ENCODE data around the gene FUT7.
"Not testable (repeated sequence)": the region's sequence is repeated elsewhere in the genome, so short reads cannot be mapped to it uniquely, and the experiment has no call there.

The FUT7 gene

DNA sequence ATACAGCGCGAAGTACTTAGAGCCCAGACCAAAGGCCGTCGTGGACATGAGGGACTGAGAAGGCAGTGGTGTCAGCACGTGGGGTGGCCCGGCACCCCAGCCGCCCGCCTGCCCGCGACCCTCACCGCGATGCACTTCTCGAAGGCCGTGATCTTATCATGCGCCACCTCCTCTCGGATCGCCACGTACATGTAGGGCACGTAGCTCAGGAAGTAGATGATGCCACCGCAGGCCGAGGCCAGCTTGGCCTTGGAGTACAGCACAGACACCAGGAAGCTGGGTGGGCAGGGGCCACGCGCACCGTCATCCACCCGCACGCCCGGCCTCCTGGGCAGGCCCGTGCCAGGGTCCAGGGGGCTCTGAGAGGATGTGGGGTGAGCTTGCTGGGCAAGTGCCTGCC is 14.8 kb downstream of the FUT7 start:
- no peak for DNase-seq

- no peak for DNase-seq
Measured at GRCh38 chr9:137016436-137016835, 15.5 kb downstream of the FUT7 start.

- DNase-seq = no peak
Measured at GRCh38 chr9:137015976-137016375, 15.9 kb downstream of the FUT7 start.

GRCh38 chr9:137015540-137015930 is 16.4 kb downstream of the FUT7 start:
- no peak for DNase-seq

- DNase-seq = no peak
Measured at GRCh38 chr9:137014776-137015539, 16.9 kb downstream of the FUT7 start.

- no peak for DNase-seq
Measured at GRCh38 chr9:137014166-137014565, 17.7 kb downstream of the FUT7 start.

DNA sequence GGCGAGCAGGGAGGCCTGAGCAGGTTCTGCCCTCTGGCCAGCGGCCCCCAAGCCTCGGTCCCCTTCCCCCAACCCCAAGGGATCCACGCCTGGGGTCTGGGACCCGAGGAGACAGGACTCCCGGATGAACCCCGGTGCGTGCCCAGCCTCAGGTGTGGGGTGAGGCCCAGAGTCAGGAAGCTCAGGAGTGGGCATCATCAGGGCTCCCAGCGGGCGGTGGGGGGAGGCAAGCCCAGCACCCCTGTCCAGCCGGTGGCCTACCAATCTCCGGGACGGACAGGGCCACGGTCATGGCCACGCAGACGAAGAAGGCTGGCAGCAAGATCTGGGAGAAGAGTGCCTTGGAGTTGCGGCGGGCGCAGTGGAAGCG is 18.3 kb downstream of the FUT7 start:
- no peak for DNase-seq

DNA sequence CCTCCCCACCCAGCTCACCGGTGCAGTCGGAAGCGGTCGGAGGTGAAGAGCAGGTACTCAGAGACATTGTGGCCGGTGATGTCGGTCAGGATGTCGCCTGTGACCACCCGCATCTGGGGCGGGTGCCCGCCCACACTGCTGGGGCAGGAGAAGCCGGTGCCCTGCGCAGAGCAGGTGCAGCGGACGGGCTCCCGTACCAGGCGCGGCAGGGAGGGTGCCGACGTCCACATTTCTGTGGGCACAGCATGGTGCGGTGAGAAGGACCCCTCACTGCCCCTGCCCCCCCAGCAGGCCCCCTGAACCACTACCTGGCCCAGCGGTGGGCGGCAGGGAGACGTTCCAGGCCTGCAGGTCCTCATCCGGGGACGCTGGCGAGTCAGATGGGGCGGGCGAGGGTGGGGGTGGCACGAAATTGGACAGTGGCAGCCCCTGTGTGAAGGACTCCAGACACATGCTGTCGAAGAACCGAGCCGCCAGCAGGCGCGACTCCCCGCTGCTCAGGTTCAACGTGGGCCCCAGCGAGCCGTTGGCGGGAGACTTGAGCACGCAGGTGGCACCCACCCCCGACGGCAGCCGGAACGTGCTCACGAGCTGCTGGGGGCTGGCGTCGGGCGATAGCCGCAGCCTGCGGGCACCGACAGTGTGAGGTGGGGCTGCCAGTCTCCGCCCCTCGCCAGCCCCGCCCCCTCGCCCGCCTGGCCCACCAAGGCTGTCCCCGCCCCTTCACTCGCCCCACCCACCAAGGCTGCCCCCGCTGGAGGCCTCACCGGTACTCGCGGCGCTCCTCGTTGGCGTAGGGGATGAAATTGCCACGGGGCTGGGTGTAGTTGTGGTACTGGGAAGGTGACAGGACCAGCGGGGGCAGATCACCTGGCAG is 19.0 kb downstream of the FUT7 start:
- DNase-seq = no peak

DNA sequence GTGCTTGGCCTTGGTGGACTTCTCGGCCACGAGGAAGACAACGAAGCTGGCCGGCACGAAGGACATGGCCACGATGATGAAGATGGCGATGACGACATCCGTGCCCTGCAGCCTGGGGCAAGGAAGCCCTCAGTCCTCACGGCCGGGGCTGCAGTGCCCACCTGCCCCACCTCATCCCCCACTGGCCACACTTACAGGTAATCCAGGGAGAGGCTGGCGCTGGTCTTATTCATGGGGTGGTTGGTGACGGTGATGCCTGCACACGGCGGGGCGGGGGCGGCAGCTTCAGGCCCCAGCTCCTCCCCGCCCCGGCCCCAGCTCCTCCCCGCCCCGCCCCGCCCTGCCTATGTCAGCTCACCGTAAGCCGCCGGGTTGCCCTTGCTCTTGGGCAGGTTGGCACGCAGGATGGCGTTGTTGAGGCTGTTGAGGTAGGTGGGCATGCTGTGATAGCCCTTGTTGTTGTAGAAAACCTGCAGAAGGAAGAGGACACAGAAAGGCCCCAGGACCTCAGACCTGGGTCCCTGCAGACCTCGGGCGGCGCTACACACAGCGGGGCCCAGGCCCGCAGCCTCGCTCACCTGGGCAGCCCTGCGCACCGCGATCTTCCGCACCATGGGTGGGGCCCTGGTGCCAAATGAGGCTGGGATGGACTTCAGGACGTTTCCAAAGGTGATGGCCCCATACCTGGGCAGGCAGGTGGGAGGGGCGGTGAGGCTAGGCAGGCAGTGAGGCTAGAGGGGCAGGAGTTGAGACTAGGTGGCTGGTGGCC is 19.8 kb downstream of the FUT7 start:
- DNase-seq = no peak

DNA sequence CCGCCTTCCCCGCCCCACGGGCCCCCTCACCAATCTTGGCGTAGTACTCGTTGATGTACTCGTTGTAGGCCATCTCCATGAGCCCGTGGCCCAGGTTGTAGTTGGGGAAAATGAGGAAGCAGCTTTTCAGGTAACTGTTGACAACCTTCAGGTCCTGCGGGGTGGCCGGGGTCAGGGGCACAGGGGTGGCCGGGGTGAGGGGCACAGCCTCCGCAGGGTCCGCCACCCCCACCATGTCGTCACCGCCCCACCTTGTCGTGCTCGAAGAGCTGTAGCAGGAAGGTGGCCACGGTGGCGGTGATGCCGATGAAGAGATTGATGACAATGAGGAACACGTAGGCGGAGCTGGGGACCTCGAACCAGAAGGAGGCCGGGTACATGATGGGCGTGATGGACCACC is 20.7 kb downstream of the FUT7 start:
- no peak for DNase-seq

GRCh38 chr9:137009938-137010732 is 21.8 kb downstream of the FUT7 start:
- no peak for DNase-seq

DNA sequence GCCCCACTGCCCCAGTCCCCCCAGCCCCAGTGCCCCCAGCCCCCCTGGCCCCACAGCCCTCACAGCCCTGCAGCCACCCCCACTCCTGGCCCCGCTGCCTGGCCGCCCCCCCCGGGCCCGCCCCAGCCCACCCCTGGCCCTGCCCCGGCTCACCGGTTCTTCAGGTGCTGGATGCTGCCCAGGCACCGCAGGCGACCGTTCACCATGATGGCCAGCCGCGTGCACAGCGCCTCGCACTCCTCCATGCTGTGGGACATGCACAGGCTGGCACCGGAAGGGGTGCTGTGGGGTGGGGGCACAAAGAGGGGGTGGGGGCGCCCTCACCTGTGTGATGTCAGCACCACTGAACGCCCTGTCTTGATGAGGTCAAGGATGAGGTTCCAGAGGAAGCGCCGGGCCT is 22.7 kb downstream of the FUT7 start:
- no peak for DNase-seq

DNA sequence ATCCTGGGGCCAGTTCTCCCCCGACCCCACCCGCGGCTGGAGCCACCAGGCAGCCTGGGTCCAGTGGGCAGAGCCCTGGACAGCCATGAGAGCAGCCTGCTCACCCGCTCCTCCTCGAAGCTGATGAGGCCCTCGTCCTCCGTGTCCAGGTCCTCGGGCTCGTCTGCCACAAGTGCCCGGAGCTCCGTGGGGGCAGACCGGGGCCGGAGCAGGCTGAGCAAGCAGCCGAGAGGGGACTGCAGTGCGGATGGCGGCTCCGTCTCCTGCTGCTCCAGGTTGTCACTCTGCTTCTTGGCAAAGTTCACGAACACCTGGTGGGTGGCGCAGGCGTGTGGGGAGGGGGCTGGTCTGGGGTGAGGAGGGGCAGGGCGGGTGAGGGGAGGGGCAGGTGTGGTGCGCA is 23.6 kb downstream of the FUT7 start:
- no peak for DNase-seq

DNA sequence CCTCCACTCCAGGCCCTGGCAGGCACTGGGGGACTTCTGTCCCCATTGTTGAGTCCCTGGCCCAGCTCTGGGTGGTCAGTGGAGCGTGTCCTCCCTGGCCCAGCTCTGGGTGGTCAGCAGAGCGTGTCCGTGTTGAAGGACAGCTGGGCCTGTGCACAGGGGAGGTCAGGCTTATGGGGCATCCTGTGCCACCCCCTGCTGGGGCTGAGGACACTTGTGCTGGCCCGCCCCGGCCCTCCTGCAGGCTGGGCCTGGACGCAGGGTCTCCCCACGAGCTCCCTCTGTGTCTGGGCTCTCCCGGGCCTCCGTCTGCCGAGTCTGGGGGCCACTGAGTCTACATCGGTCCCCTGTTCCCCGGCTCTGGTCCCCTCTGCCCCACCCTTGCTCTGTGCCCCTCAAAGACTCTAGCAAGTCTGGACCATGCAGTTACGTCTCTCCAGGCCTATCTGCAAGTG is 24.0 kb downstream of the FUT7 start:
- no peak for DNase-seq

DNA sequence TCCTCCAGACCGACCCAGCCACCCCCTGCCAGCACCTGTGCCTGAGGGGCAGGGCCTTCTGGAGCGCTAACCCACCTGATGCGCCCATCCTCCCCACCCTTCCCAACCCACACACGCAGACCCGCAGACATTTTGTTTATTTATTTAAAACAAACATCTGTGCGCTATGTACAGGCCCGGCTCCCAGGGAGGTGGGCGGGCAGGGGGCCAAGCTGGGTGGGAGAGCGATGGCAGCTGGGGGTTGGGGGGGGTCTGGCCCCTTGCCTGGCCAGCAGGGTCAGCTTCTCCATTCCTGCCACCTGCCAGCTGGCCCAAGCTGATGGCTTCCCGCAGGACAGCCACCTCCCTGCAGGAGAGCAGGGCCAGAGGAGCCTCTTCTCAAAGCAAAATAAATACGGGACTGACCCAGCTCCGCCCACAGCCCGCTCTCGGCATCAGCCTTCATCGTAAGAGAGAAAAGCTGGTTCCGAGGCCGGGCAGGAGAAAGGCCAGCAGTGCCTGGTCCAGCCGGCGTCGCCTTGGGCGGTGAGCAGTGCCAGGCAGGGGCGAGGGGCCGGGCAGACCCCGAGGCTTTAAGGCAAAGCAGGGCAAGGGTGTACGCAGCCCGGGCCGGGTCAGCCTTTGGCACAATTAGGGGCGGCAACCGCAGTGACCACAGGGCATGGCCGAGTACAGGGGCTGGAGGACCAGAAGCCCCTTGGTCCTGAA is 24.6 kb downstream of the FUT7 start:
- DNase-seq = no peak

- DNase-seq = no peak
Measured at GRCh38 chr9:137006116-137007003, 25.5 kb downstream of the FUT7 start.

- not testable (repeated sequence) for DNase-seq
Measured at GRCh38 chr9:137004285-137004684, 27.6 kb downstream of the FUT7 start.

GRCh38 chr9:137002646-137003041 is 29.2 kb downstream of the FUT7 start:
- no peak for DNase-seq

DNA sequence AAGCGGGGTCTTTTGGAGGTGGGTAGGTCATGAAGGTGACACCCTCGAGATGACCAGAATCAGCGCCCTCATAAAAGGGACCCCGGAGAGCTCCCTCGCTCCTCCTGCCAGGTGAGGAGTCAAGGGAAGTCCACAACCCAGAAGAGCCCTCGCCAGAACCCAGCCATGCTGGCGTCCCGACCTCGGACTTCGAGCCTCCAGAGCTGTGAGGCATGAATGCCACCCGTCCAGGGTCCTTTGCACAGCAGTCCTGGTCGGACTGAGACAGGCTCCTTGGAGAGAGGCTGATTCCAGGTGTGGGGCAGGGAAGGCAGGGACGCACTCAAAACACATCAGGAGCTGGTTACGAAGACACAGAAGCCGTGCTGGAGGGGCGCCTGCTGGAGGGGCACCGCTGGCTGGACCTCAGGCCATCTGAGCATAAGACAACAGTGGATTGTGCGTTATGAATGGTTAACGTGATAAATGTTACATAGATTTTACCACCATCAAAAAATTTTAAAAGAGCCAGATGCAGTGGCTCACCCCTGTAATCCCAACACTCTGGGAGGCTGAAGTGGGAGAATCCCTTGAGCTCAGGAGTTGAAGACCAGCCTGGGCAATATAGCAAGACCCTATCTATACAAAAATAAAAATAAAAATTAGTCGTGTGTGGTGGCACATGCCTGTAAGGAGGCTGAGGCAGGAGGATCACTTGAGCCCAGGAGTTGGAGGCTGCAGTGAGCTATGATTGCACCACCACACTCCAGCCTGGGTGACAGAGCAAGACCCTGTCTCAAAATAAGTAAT is 29.8 kb downstream of the FUT7 start:
- DNase-seq = no peak

Measured in CD4-positive, alpha-beta T cell treated with Interleukin-15 for 1 hour (primary cell).